ENCODE results near the gene UCHL1.
A peak's percentile ranks its signal among the peaks of the same experiment; 100 is the strongest.

UCHL1 gene

GRCh38 chr4:41211951-41212615, 44.6 kb upstream of the UCHL1 start:
- no peak for TF ChIP-seq POLR2AphosphoS5 (IDR thresholded peaks at IDR 0.05; ENCODE audit: low read depth, low read length)
- no peak for TF ChIP-seq FOXP2 (optimal IDR thresholded peaks at IDR 0.05; ENCODE audit: borderline replicate concordance, extremely low read depth, extremely low read length, insufficient read depth)
- TF ChIP-seq SIN3A (IDR thresholded peaks at IDR 0.05; ENCODE audit: borderline replicate concordance, insufficient read depth, low read length), result no peak
- no peak for TF ChIP-seq TAF1 (IDR thresholded peaks at IDR 0.05; ENCODE audit: borderline replicate concordance, insufficient read depth, low read length)
- TF ChIP-seq REST (IDR thresholded peaks at IDR 0.05; ENCODE audit: insufficient read depth in 1 of 2, low read depth in 2 of 2, low read length in 2 of 2), result no peak

GRCh38 chr4:41212616-41213203, 44.0 kb upstream of the UCHL1 start:
- TF ChIP-seq TAF1 (IDR thresholded peaks at IDR 0.05; ENCODE audit: borderline replicate concordance, insufficient read depth, low read length) (no peak), POLR2AphosphoS5 (IDR thresholded peaks at IDR 0.05; ENCODE audit: low read depth, low read length) (no peak), REST (IDR thresholded peaks at IDR 0.05; ENCODE audit: insufficient read depth in 1 of 2, low read depth in 2 of 2, low read length in 2 of 2) (no peak), SIN3A (IDR thresholded peaks at IDR 0.05; ENCODE audit: borderline replicate concordance, insufficient read depth, low read length) (no peak)

- TF ChIP-seq SIN3A (IDR thresholded peaks at IDR 0.05; ENCODE audit: borderline replicate concordance, insufficient read depth, low read length), result peak; percentile 42; the same call in 1 of the 2 replicates
- TF ChIP-seq FOXP2 (optimal IDR thresholded peaks at IDR 0.05; ENCODE audit: borderline replicate concordance, extremely low read depth, extremely low read length, insufficient read depth), result no peak
Measured at GRCh38 chr4:41213625-41214135, 43.0 kb upstream of the UCHL1 start.

GRCh38 chr4:41214136-41214824, 42.4 kb upstream of the UCHL1 start, which contains the start of gene APBB2:
Gene APBB2 (minus strand): TSS chr4:41214542. CDS start chr4:41033254, 181,288 bp downstream.
- TF ChIP-seq FOXP2 (optimal IDR thresholded peaks at IDR 0.05; ENCODE audit: borderline replicate concordance, extremely low read depth, extremely low read length, insufficient read depth) (no peak), REST (IDR thresholded peaks at IDR 0.05; ENCODE audit: insufficient read depth in 1 of 2, low read depth in 2 of 2, low read length in 2 of 2) (no peak), TAF1 (IDR thresholded peaks at IDR 0.05; ENCODE audit: borderline replicate concordance, insufficient read depth, low read length) (peak; percentile 92; the same call in 1 of the 2 replicates), POLR2AphosphoS5 (IDR thresholded peaks at IDR 0.05; ENCODE audit: low read depth, low read length) (peak; percentile 87), SIN3A (IDR thresholded peaks at IDR 0.05; ENCODE audit: borderline replicate concordance, insufficient read depth, low read length) (peak; percentile 56; the same call in 1 of the 2 replicates)

GRCh38 chr4:41214825-41215146, 41.9 kb upstream of the UCHL1 start:
- no peak for TF ChIP-seq POLR2AphosphoS5 (IDR thresholded peaks at IDR 0.05; ENCODE audit: low read depth, low read length)
- TF ChIP-seq SIN3A (IDR thresholded peaks at IDR 0.05; ENCODE audit: borderline replicate concordance, insufficient read depth, low read length), result no peak
- no peak for TF ChIP-seq TAF1 (IDR thresholded peaks at IDR 0.05; ENCODE audit: borderline replicate concordance, insufficient read depth, low read length)

Data from PFSK-1 (cell line).